Measurements from ENCODE around the gene F8.

Gene F8

DNA sequence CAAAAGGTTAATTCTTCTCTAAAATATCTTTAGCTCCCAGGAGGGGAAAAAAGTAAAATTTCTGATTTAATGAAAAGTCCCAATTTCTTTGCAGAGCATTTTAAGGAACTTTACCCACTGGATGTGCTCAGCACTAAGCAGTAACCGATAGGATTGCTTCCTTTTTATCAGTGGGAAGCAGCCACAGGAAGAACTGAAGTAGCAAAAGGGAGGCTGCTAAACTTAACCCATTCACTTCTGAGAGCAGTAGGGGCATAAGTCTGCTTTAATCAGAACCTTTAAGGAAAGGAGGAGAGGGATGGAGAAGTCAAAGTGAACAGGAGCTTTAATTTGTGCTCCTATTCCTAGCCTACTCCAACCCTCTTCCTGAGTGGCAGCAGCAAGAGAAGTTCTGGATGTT is at the start of gene F8:
F8 (minus strand) TSS at position 139 of the 400 bp plus-strand sequence. CDS start 171 bp downstream, outside the sequence.
- no peak for DNase-seq

GRCh38 chrX:155071694-155072280 is 49.3 kb upstream of the F8 start:
- no peak for DNase-seq

DNA sequence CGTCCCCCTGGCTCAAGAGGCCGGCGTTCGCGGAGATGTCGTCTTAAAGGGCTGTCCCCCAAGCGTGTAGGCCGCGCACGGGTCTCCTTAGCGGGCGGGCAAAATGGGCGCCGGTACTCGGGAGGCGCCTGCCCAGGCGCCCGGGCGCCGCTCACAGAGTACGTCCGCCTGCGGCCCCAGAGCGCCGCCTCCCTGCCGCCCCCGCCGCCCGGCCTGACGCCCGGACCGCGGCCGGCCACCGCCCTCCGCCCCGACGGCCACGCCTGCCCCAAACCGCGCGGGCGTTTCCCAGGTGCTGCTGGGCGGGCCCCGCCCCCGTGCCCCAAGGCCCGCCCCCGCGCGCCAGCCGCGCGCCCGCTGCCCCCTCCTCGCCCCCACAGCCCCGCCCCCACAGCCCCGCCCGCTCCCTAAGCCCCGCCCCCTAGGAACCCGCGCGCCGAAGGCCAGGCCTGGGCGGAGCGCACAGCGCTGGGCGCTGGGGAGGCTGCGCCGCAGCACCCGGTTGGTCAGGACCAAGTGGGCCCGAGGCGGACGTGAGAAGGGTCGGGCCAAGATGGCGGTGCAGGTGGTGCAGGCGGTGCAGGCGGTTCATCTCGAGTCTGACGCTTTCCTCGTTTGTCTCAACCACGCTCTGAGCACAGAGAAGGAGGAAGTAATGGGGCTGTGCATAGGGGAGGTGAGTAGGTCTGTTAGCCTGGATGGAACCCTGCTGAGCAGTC is 48.6 kb upstream of the F8 start, which contains the start of the genes BRCC3, CMC4 and MTCP1:
BRCC3 (plus strand) TSS at position 534 of the 719 bp plus-strand sequence; CDS start at position 554, 20 bp downstream.
CMC4 (minus strand) TSS at position 162 of the 719 bp plus-strand sequence. CDS start 7,113 bp downstream, outside the sequence.
MTCP1 (minus strand) TSS at position 162 of the 719 bp plus-strand sequence. CDS start 5,126 bp downstream, outside the sequence.
- peak; percentile 49 for DNase-seq

DNA sequence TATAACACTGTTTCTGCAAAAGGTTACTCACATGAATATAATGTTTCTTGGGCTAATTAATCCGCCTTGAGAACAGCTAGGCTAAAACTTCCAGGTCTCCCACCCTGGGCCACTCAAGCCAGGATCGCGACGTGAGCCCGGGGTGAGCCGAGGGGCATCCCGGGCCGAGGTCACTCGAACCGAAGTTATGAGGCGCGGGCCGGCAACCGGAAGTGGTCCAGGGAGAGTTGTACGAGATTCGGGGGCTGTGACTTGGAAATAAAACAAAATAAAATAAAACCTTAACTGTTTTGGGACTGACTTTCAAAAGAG is 48.1 kb upstream of the F8 start:
- no peak for DNase-seq

- DNase-seq, result no peak
Observed at GRCh38 chrX:155070038-155070437, 47.5 kb upstream of the F8 start.

DNA sequence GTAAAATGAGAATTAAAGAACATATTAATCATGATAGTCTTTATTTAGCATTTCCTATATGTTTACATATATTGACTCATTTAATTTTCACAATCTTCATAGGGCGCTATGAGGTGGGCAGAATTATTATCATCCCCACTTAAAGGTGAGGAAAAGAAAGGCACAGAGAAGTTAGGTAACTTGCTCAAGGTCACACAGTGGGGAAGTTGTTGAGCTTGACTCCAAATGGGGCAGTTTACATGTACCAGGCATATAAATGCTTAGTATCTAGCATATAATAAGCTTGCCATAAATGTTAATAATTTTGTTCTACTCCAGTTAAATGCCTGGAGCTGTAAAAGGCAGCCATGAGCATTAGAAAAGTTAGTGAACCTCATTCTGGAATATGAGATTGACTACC is 46.9 kb upstream of the F8 start:
- no peak for DNase-seq

DNA sequence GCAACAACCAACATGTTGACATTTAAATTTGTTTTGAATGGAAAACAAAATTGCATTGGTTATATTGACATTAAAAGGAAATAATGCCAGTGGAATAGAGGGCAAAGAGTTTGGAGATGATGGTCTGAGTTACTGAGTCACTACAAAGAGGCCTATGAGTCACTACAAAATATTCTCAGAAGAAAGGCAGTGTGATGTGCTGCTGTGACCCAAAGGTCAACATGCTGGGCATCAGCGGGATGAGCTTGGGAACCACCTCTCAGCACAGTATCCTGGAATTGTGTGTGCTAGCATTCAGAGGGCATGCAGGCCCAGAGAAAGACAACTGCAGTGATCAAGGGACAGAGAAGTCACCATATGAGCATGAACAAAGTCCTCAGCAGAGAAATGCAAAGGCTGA is 45.6 kb upstream of the F8 start:
- no peak for DNase-seq

GRCh38 chrX:155065035-155065734 is 42.7 kb upstream of the F8 start:
- no peak for DNase-seq

DNA sequence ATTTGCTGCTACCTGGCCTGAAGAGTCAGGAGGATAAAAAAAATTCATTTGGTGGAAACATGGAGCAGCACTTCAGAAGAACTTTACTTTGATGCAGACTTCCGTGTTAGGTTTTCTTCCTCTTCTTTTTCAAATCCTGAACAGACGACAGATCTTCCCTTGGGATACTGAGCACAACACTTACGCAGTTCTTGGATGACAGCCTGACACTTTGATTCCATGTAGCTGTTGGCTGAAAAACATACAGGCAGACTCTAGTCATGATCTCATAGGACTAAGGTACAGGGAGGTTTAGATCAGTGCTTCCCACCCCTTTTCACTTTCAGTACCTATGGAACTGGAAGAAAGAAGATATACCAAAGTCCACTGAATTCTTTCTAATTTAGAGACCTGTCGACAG is 39.2 kb upstream of the F8 start:
- DNase-seq, result no peak

- DNase-seq, result no peak
Observed at GRCh38 chrX:155056877-155057792, 34.6 kb upstream of the F8 start.

- no peak for DNase-seq
Observed at GRCh38 chrX:155056471-155056870, 33.9 kb upstream of the F8 start.

GRCh38 chrX:155055494-155055893 is 33.0 kb upstream of the F8 start:
- DNase-seq, result no peak

- DNase-seq, result no peak
Observed at GRCh38 chrX:155054255-155054654, 31.7 kb upstream of the F8 start.

- no peak for DNase-seq
Observed at GRCh38 chrX:155053656-155054055, 31.1 kb upstream of the F8 start.

DNA sequence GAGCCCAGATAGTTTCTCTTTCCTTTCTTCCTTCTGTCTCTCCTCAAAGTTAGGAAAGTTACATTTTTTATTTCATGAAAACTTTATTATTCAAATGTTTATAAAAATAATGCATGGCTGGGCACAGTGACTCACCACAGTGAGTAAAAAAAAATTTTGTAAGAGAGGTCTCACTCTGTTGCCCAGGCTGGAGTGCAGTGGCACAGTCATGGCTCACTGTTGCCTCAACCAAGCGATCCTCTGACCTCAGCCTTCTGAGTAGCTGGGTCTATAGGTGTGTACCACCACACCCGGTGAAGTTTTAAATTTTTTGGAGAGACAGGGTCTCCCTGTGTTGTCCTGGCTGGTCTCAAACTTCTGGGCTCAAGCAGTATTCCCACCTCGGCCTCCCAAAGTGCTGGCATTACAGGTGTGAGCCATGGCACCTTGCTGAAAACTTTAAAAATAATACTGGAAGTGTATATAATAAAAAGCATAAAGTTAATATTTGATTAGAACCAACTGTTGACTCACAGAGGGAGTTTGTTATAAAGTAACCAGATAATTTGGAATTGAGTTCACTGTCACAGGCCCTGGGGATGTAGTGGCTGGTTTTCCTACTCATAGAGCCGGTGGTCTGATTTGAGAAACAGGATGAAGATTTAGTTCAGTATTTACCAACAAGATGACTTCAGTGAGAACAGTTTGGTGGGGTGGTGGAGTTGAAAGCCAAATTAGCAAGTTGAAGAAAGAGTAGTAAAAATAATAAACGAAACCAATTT is 30.4 kb upstream of the F8 start:
- no peak for DNase-seq

DNA sequence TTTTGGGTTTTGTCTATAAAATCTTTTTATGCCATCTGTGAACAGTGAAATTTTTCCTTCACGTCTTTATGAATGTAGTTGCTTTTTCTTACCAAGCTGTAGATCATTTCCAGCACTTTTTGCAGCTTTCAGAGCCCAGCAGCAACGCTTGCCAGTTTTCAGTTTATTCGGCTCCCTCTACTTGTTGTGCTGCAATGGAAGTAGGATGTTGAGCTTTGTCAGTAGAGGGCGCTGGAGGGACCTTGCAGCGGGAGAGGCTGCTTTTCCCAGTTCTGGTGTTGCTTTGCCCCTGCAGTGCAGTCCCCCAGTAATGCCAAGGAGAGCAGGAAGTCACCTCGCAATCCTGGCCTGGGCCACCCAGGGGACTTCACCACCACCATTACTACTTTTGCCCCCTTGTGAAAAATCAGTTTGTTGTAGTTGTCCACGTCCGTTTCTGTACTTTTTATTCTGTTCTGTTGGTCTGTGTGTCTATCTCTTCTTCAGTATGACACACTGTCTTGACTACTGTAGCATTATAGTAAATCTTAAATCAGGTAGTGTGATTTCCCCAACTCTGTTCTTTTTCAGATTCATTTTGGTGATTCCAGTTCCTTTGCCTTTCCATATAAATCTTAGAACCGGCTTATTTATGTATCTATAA is 26.6 kb upstream of the F8 start:
- DNase-seq, result no peak

GRCh38 chrX:155046811-155047528 is 24.4 kb upstream of the F8 start:
- no peak for DNase-seq

GRCh38 chrX:155046129-155046810 is 23.7 kb upstream of the F8 start:
- DNase-seq, result no peak

GRCh38 chrX:155035688-155036087 is 13.2 kb upstream of the F8 start:
- DNase-seq, result no peak

GRCh38 chrX:155031657-155032056 is 9.1 kb upstream of the F8 start:
- no peak for DNase-seq

All from NCI-H2029 treated with DMSO at 0.1 percent for 48 hours (cell line).